ENCODE measurements around the gene ZNF337.
"Not testable (repeated sequence)": the region's sequence is repeated elsewhere in the genome, so short reads cannot be mapped to it uniquely, and the experiment has no call there.

ZNF337 gene

DNA sequence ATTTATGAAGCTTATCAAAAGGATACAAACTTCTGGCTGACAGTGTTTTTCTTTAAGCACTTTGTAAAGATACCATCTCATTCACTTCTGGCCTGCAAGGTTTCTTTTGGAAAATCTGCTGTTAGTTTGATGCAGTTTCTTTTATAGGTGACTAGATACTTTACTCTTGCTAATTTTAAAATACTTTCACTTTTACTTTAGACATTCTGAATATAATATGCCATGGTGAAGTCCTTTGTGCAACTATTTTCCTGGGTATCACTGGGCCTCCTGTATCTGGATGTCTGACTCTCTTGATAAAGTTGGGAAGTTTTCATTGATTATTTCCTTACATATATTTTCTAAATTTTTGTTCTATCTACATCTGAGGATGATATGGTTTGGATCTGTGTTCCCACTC, 29.0 kb upstream of the ZNF337 start:
- H3F3A ChIP-seq (ENCODE audit: control insufficient read depth, insufficient read depth): no peaks in the 10 kb centered on the region
- no peaks in the 10 kb centered on the region for H3K79me2 ChIP-seq (ENCODE audit: control insufficient read depth, low read length)
- no peaks in the 10 kb centered on the region for H4K20me1 ChIP-seq (ENCODE audit: control insufficient read depth, insufficient read depth, low read depth, low read length)
- peaks cover 4% of the 10 kb centered on the region; the same call in 1 of the 2 replicates for H3K9me3 ChIP-seq (ENCODE audit: control insufficient read depth, insufficient read depth, low read length)
- H3K27ac ChIP-seq (ENCODE audit: low read depth, low read length): no peak overlapping the region
- no peaks in the 10 kb centered on the region for H3K9me2 ChIP-seq (replicated peaks; ENCODE audit: control insufficient read depth, low read length)
- no peak overlapping the region for H3K4me2 ChIP-seq (ENCODE audit: low read length)
- no peaks in the 10 kb centered on the region for H3K4me1 ChIP-seq (ENCODE audit: control insufficient read depth, low read length)
- H3K36me3 ChIP-seq (ENCODE audit: control insufficient read depth, low read length): no peaks in the 10 kb centered on the region
- no peak for TF ChIP-seq EZH2phosphoT487 (IDR thresholded peaks at IDR 0.05; ENCODE audit: borderline replicate concordance, low read length)
- TF ChIP-seq, protein P1, sequence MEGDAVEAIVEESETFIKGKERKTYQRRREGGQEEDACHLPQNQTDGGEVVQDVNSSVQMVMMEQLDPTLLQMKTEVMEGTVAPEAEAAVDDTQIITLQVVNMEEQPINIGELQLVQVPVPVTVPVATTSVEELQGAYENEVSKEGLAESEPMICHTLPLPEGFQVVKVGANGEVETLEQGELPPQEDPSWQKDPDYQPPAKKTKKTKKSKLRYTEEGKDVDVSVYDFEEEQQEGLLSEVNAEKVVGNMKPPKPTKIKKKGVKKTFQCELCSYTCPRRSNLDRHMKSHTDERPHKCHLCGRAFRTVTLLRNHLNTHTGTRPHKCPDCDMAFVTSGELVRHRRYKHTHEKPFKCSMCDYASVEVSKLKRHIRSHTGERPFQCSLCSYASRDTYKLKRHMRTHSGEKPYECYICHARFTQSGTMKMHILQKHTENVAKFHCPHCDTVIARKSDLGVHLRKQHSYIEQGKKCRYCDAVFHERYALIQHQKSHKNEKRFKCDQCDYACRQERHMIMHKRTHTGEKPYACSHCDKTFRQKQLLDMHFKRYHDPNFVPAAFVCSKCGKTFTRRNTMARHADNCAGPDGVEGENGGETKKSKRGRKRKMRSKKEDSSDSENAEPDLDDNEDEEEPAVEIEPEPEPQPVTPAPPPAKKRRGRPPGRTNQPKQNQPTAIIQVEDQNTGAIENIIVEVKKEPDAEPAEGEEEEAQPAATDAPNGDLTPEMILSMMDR (IDR thresholded peaks at IDR 0.05; ENCODE audit: low read depth, low read length, poor library complexity, severe bottlenecking): no peak
- no peak overlapping the region for H3K4me3 ChIP-seq (ENCODE audit: low read length)
- H3K27me3 ChIP-seq (ENCODE audit: control insufficient read depth, low read length): no peaks in the 10 kb centered on the region

DNA sequence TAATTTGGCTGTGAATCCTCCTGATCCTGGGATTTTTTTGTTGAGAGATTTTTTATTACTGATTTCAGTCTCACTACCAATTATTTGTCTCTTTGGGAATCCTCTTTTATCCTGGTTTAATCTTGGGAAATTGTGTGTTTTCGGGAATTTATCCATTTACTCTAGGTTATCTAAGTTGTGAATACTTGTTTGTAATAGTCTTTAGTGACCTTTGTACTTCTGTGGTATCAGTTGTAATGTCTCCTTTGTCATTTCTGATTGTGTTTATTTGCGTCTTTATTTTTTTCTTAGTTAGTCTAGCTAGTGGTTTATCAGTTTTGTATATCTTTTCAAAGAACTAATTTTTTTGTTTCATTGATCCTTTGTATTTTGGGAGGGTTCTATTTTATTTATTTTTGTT, 27.3 kb upstream of the ZNF337 start:
- Histone ChIP-seq H4K20me1 (ENCODE audit: control insufficient read depth, insufficient read depth, low read depth, low read length) (no peaks in the 10 kb centered on the region), H3K79me2 (ENCODE audit: control insufficient read depth, low read length) (no peaks in the 10 kb centered on the region), H3K27ac (ENCODE audit: low read depth, low read length) (no peak overlapping the region), H3K27me3 (ENCODE audit: control insufficient read depth, low read length) (no peaks in the 10 kb centered on the region), H3F3A (ENCODE audit: control insufficient read depth, insufficient read depth) (no peaks in the 10 kb centered on the region), H3K9me2 (replicated peaks; ENCODE audit: control insufficient read depth, low read length) (no peaks in the 10 kb centered on the region), H3K4me2 (ENCODE audit: low read length) (no peak overlapping the region), H3K36me3 (ENCODE audit: control insufficient read depth, low read length) (no peaks in the 10 kb centered on the region), H3K4me3 (ENCODE audit: low read length) (no peak overlapping the region), H3K9me3 (ENCODE audit: control insufficient read depth, insufficient read depth, low read length) (peaks cover 4% of the 10 kb centered on the region; the same call in 1 of the 2 replicates), H3K4me1 (ENCODE audit: control insufficient read depth, low read length) (no peaks in the 10 kb centered on the region)
- TF ChIP-seq, protein P1 (IDR thresholded peaks at IDR 0.05; ENCODE audit: low read depth, low read length, poor library complexity, severe bottlenecking): no peak

DNA sequence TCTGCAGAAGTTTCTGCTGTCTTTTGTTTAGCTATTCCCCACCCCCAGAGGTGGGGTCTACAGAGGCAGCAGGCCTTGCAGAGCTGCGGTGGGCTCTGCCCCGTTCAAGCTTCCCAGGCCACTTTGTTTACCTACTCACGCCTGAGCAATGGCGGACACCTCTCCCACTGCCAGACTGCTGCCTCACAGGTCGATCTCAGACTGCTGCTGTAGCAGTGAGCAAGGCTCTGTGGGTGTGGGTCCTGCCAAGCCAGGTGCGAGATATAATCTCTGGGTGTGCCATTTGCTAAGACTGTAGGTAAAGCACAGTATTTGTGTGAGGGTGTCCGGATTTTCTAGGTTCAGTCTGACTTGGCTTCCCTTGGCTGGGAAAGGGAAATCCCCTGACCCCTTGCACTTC, 23.6 kb upstream of the ZNF337 start:
- H3K4me1 ChIP-seq (ENCODE audit: control insufficient read depth, low read length): no peaks in the 10 kb centered on the region
- H3K36me3 ChIP-seq (ENCODE audit: control insufficient read depth, low read length): no peaks in the 10 kb centered on the region
- no peaks in the 10 kb centered on the region for H3F3A ChIP-seq (ENCODE audit: control insufficient read depth, insufficient read depth)
- TF ChIP-seq, protein P1 (IDR thresholded peaks at IDR 0.05; ENCODE audit: low read depth, low read length, poor library complexity, severe bottlenecking): no peak
- TF ChIP-seq EZH2phosphoT487 (IDR thresholded peaks at IDR 0.05; ENCODE audit: borderline replicate concordance, low read length): no peak
- H3K79me2 ChIP-seq (ENCODE audit: control insufficient read depth, low read length): no peaks in the 10 kb centered on the region
- H3K9me3 ChIP-seq (ENCODE audit: control insufficient read depth, insufficient read depth, low read length): no peaks in the 10 kb centered on the region
- no peaks in the 10 kb centered on the region for H3K9me2 ChIP-seq (replicated peaks; ENCODE audit: control insufficient read depth, low read length)
- H3K27me3 ChIP-seq (ENCODE audit: control insufficient read depth, low read length): no peaks in the 10 kb centered on the region
- H3K27ac ChIP-seq (ENCODE audit: low read depth, low read length): no peak overlapping the region
- no peak overlapping the region for H3K4me2 ChIP-seq (ENCODE audit: low read length)
- H3K4me3 ChIP-seq (ENCODE audit: low read length): no peak overlapping the region
- no peaks in the 10 kb centered on the region for H4K20me1 ChIP-seq (ENCODE audit: control insufficient read depth, insufficient read depth, low read depth, low read length)

DNA sequence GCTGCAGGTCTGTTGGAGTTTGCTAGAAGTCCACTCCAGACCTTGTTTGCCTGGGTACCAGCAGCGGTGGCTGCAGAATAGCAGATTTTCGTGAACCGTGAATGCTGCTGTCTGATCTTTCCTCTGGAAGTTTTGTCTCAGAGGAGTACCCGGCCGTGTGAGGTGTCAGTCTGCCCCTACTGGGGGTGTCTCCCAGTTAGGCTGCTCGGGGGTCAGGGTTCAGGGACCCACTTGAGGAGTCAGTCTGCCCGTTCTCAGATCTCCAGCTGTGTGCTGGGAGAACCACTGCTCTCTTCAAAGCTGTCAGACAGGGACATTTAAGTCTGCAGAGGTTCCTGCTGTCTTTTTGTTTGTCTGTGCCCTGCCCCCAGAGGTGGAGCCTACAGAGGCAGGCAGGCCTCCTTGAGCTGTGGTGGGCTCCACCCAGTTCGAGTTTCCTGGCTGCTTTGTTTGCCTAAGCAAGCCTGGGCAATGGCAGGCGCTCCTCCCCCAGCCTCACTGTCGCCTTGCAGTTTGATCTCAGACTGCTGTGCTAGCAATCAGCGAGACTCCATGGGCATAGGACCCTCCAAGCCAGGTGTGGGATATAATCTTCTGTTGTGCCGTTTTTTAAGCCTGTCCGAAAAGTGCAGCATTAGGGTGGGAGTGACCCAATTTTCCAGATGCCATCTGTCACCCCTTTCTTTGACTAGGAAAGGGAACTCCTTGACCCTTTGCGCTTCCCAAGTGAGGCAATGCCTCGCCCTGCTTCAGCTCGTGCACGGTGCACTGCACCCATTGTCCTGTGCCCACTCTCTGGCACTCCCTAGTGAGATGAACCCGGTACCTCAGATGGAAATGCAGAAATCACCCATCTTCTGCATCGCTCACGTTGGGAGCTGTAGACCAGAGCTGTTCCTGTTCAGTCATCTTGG, 22.5 kb upstream of the ZNF337 start:
- not testable (repeated sequence) for H3K79me2 ChIP-seq (ENCODE audit: control insufficient read depth, low read length); H3K4me2 ChIP-seq (ENCODE audit: low read length)

More for the DNA sequence above, 22.5 kb upstream of the ZNF337 start:
- not testable (repeated sequence) for H3K4me1 ChIP-seq (ENCODE audit: control insufficient read depth, low read length); H4K20me1 ChIP-seq (ENCODE audit: control insufficient read depth, insufficient read depth, low read depth, low read length); H3K9me3 ChIP-seq (ENCODE audit: control insufficient read depth, insufficient read depth, low read length); H3K36me3 ChIP-seq (ENCODE audit: control insufficient read depth, low read length); H3K9me2 ChIP-seq (replicated peaks; ENCODE audit: control insufficient read depth, low read length); H3F3A ChIP-seq (ENCODE audit: control insufficient read depth, insufficient read depth); H3K27ac ChIP-seq (ENCODE audit: low read depth, low read length); H3K27me3 ChIP-seq (ENCODE audit: control insufficient read depth, low read length); H3K4me3 ChIP-seq (ENCODE audit: low read length)

Measured in DOHH2 (cell line).